SK-N-MC (cell line): ENCODE results near the gene ANAPC15.

Source experiments
- DNase-seq: peaks from one replicate; pipeline ENCODE4 v3.0.0-alpha.2; 2011; ENCODE audit warnings: low read depth, low spot score
- H3K27ac ChIP-seq: fragments of 200-600 bp; sonication (generic); 2 replicates; pipeline ENCODE4 v1.5.1; 2016; ENCODE audit warnings: mixed run types
- H3K36me3 ChIP-seq: fragments of 200-600 bp; sonication (generic); 2 replicates; pipeline ENCODE4 v1.6.1; 2017; ENCODE audit warnings: antibody characterized with exemption, low read length, mixed read lengths; ENCODE audit not compliant: insufficient read depth
- H3K4me3 ChIP-seq: fragments of 200-600 bp; sonication (generic); 2 replicates; pipeline ENCODE4 v1.5.1; 2016
- H3K9ac ChIP-seq: fragments of 200-600 bp; sonication (generic); 2 replicates; pipeline ENCODE4 v1.8.0; 2017; ENCODE audit warnings: mixed run types, mixed read lengths; ENCODE audit not compliant: insufficient read length
- H3K9me3 ChIP-seq: fragments of 200-600 bp; sonication (generic); 2 replicates; pipeline ENCODE4 v1.6.1; 2017; ENCODE audit warnings: low read depth, mild to moderate bottlenecking, antibody characterized with exemption, low read length, moderate library complexity, mixed read lengths
- EZH2 ChIP-seq: fragments of 200-600 bp; sonication (generic); IDR thresholded peaks from one replicate; pipeline ENCODE4 v1.6.1; 2017; ENCODE audit warnings: antibody characterized with exemption
- FOXP2 ChIP-seq: optimal IDR thresholded peaks from 2 replicates; pipeline ENCODE3; 2011; ENCODE audit warnings: mild to moderate bottlenecking, moderate library complexity; ENCODE audit not compliant: insufficient read depth; ENCODE audit errors: extremely low read length, control extremely low read depth
- POLR2AphosphoS5 ChIP-seq: IDR thresholded peaks from 2 replicates; pipeline ENCODE4 v1.6.1; 2012; ENCODE audit warnings: mild to moderate bottlenecking, low read depth, low read length, borderline replicate concordance

Gene ANAPC15

DNA sequence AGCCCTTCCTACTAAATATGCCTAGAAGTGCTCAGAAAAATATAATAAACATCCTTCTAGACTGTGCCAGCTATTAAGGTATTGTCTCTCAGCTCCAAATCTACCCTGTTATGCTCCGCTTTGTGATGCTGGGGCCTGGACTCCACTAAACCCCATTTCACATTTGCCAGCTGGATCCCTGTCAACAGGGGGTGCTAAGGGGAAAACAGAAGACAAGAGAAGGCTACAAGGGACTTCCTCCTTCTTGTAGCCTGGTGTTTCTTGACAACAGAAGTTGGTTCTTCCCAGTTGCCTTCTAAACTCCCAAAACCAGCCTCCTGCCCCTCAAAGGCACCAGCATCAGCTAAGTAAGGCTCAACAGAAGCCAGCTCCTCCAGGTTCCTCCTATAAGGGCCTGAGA lies 37.4 kb downstream of the ANAPC15 start:
- TF ChIP-seq FOXP2 (no peak), EZH2 (no peak), POLR2AphosphoS5 (no peak)
- no peak for DNase-seq
- no peak overlapping the region for H3K4me3 ChIP-seq
- 0 out of 2 replicates have a peak overlapping the region, but pooled peaks have one; percentile 8 for H3K27ac ChIP-seq
- no peak overlapping the region for H3K9ac ChIP-seq
- H3K36me3 ChIP-seq: peaks cover 13% of the 10 kb centered on the region
- H3K9me3 ChIP-seq: no peaks in the 10 kb centered on the region

DNA sequence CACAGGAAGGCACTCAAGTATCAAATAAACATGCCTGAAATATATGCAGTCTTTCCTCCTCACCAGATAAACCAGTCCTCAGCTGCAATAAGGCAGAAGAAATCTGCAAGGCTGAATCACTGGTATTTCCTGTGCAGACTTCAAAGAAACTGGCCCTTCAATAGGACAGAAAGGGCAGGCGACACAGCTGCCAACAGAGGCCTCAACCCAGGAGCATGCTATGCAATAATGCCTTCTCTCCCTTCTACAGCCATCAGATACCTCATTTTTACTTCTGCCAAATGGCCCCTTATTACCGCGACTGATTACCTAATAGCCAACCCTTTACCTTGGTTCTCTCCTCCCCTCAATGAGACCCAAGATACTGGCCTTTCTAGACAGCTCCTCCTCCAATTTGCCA lies 40.1 kb downstream of the ANAPC15 start:
- Histone ChIP-seq H3K9me3 (no peaks in the 10 kb centered on the region), H3K9ac (no peak overlapping the region), H3K36me3 (peaks cover 17% of the 10 kb centered on the region), H3K27ac (no peak overlapping the region), H3K4me3 (no peak overlapping the region)
- TF ChIP-seq FOXP2 (no peak), POLR2AphosphoS5 (no peak), EZH2 (no peak)
- no peak for DNase-seq

DNA sequence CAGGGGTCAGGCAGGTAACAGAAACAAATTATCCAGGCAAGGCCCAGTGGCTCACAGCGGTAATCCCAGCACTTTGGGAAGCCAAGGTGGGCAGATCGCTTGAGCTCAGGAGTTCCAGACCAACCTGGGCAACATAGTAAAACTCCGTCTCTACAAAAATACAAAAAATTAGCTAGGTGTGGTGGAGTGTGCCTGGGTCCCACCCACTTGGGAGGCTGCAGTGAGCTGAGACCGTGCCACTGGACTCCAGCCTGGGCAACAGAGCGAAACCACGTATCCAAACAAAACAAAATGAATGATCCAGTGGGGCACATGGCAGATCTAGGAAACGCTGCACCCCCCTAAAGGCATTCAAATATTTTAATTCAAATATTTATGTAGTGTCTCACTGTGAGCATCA lies 42.0 kb downstream of the ANAPC15 start:
- no peak overlapping the region for H3K4me3 ChIP-seq
- no peak for DNase-seq
- H3K27ac ChIP-seq: no peak overlapping the region
- H3K9ac ChIP-seq: no peak overlapping the region
- H3K9me3 ChIP-seq: no peaks in the 10 kb centered on the region
- peaks cover 11% of the 10 kb centered on the region for H3K36me3 ChIP-seq
- TF ChIP-seq FOXP2: no peak
- no peak for TF ChIP-seq EZH2
- no peak for TF ChIP-seq POLR2AphosphoS5

DNA sequence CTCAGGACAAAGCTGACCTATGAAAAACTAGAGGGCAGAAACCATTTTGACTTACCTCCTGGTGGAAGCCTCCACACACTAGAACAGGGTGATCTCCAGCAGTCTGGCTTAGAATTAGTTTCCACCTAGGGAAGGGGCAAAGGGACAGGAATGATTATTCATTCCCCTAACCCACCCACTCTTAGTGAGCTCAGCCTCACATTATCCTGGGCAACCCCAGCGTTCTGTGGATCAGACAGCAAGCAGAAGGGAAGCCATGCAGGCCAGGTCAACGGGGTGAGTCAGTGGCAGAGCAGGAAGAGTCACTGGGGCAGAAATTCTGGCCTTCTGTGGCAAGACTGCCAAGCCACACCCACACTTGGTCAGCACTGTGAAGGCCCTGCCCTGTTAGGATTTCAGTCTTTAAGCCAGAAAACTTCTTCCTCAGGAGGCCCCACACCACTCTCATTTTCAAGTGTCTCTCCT lies 42.7 kb downstream of the ANAPC15 start:
- Histone ChIP-seq H3K27ac (no peak overlapping the region), H3K9me3 (no peaks in the 10 kb centered on the region), H3K36me3 (peaks cover 9% of the 10 kb centered on the region), H3K9ac (no peak overlapping the region), H3K4me3 (no peak overlapping the region)
- DNase-seq: no peak
- TF ChIP-seq POLR2AphosphoS5 (no peak), FOXP2 (no peak), EZH2 (no peak)

DNA sequence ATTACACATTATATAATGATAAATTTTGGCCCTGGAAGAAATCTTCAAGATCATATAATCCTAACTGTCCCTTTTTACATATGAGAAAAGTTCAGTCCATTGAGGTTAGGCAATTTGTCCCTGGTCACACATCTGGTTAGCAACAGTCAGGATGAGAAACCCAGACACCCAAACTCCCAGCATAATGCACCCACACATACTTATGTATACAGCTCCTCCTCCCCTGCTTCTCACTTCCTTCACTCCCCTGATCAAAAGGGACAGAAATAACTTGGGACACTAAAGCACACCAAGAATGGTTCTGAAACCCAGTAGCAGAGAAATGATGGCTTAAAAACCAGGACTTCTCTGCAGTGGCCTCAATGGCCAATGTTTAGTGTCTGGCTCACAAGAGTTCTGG lies 43.3 kb downstream of the ANAPC15 start:
- Histone ChIP-seq H3K4me3 (no peak overlapping the region), H3K9ac (no peak overlapping the region), H3K9me3 (no peaks in the 10 kb centered on the region), H3K36me3 (peaks cover 9% of the 10 kb centered on the region), H3K27ac (no peak overlapping the region)
- no peak for DNase-seq
- TF ChIP-seq EZH2: no peak
- no peak for TF ChIP-seq FOXP2
- no peak for TF ChIP-seq POLR2AphosphoS5

DNA sequence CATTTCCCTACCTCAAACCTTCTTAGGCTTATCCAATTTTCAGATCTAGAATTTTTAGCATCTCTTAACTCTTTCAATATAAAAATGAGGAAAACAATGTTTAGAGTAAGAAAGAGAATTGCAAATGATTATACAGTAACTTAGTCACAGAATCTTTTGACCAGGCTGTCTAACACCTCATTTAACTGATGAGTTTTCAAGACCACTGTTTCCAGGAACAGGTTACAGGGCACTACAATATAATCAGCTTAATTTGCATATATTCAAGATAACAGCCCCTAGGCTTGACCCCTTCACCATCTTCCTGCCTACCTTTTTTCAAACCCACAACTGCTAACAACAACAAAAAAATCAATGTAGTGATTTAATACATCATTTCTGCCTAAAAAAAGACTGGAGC lies 44.8 kb downstream of the ANAPC15 start:
- H3K4me3 ChIP-seq: no peak overlapping the region
- no peak overlapping the region for H3K9ac ChIP-seq
- peaks cover 9% of the 10 kb centered on the region for H3K36me3 ChIP-seq
- TF ChIP-seq POLR2AphosphoS5 (no peak), EZH2 (no peak), FOXP2 (no peak)
- no peak for DNase-seq
- no peak overlapping the region for H3K27ac ChIP-seq
- H3K9me3 ChIP-seq: no peaks in the 10 kb centered on the region

DNA sequence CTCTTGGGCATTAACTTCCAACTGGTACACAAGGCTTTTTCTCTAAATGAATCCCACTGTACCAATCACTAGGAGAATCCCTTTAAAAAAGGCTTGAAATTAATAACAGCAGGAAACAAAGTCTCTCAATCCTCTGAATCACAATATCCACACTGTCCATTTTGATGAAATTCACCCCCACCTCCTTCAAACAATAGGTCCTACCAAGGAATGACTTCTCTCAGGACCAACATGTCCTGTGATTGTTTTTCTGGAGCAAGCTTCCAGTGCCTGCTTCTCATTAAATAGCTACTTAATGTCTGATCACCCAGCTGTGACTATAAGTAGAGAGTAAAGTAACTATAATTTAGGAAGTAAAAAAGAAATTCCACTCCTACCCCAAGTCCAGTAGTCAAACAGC lies 45.2 kb downstream of the ANAPC15 start:
- TF ChIP-seq EZH2 (no peak), FOXP2 (no peak), POLR2AphosphoS5 (no peak)
- H3K36me3 ChIP-seq: peaks cover 13% of the 10 kb centered on the region

DNA sequence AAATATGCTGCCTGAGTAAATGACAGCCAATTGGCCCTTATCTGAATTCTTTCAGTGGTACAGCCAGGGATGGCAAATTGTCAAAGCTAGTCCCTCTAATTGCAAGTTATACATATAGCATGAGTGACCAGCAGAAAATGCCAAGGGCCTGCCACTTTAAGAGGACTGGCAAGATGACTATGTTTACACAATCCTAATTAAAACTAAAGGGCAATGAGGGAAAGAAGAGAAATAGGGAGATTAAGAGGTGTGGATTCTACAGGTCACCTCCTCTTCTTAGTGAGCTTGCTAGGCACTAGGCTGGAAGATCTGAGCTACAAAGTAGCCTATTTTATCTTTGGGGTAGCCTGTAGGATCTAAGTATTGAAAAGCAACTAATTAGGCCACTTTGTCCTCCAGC lies 45.6 kb downstream of the ANAPC15 start:
- DNase-seq: no peak
- H3K36me3 ChIP-seq: peaks cover 16% of the 10 kb centered on the region
- H3K27ac ChIP-seq: no peak overlapping the region
- TF ChIP-seq EZH2 (no peak), FOXP2 (no peak), POLR2AphosphoS5 (no peak)
- H3K4me3 ChIP-seq: no peak overlapping the region
- H3K9me3 ChIP-seq: no peaks in the 10 kb centered on the region
- no peak overlapping the region for H3K9ac ChIP-seq

More for the DNA sequence above, 45.2 kb downstream of the ANAPC15 start:
- Histone ChIP-seq H3K9ac (no peak overlapping the region), H3K9me3 (no peaks in the 10 kb centered on the region), H3K4me3 (no peak overlapping the region), H3K27ac (no peak overlapping the region)
- no peak for DNase-seq

DNA sequence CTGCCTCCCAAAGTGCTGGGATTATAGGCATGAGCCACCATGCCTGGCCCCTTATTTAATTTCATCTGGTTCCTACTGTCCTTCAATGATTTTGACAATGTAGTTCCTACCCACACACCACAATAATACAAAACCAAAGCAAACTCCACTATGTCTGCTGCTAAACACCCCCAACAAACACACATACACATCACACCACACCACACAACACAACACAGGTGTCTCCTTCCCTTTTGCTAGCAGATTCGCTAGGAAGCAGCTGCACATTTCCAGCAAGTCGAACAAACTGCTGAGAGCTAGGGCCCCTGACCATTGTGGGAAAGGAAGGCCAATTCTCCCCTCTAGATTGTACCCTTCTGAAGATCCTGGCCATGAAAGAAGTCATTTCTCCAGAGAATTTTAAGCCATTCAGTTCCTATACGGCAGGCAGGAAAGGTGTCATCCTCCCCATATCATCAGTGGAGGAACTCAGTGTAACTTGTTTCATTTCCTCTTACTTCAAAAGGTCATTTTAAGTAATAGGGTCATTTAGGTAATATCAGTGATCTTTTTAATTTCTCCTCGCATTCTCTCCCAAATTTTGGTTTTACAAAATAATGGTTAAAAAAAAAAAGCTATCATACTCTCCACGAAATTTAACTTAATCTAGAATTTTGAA lies 50.6 kb downstream of the ANAPC15 start:
- Histone ChIP-seq H3K9ac (no peak overlapping the region), H3K36me3 (peaks cover 13% of the 10 kb centered on the region), H3K4me3 (no peak overlapping the region), H3K9me3 (no peaks in the 10 kb centered on the region), H3K27ac (no peak overlapping the region)
- TF ChIP-seq EZH2 (no peak), POLR2AphosphoS5 (no peak), FOXP2 (no peak)
- DNase-seq: no peak
